DOHH2 (cell line): ENCODE results near the gene PTGDR2.

Experiments
- H3F3A ChIP-seq: fragments of 200-600 bp; sonication (generic), shearing (Covaris generic); 2 replicates; pipeline ENCODE4 v1.6.0; 2016; ENCODE audit warnings: antibody characterized with exemption, mild to moderate bottlenecking; ENCODE audit not compliant: control insufficient read depth, insufficient read depth
- H3K27ac ChIP-seq: fragments of 200-600 bp; sonication (generic); 2 replicates; pipeline ENCODE4 v1.5.1; 2014; ENCODE audit warnings: low read depth, mild to moderate bottlenecking, low read length, moderate library complexity
- H3K27me3 ChIP-seq: fragments of 200-600 bp; sonication (generic); 2 replicates; pipeline ENCODE4 v1.6.1; 2014; ENCODE audit warnings: mild to moderate bottlenecking, low read length, mixed read lengths; ENCODE audit not compliant: control insufficient read depth
- H3K36me3 ChIP-seq: fragments of 200-600 bp; sonication (generic); 2 replicates; pipeline ENCODE4 v1.6.1; 2014; ENCODE audit warnings: mild to moderate bottlenecking, low read length, moderate library complexity, mixed read lengths; ENCODE audit not compliant: control insufficient read depth
- H3K4me1 ChIP-seq: fragments of 200-600 bp; sonication (generic); 2 replicates; pipeline ENCODE4 v1.6.1; 2014; ENCODE audit warnings: mild to moderate bottlenecking, low read length, mixed read lengths; ENCODE audit not compliant: control insufficient read depth
- H3K4me2 ChIP-seq: fragments of 200-600 bp; sonication (generic); 2 replicates; pipeline ENCODE4 v1.6.0; 2014; ENCODE audit warnings: mild to moderate bottlenecking, low read length, moderate library complexity
- H3K4me3 ChIP-seq: fragments of 200-600 bp; sonication (generic); 2 replicates; pipeline ENCODE4 v1.5.1; 2014; ENCODE audit warnings: mild to moderate bottlenecking, low read length, mixed read lengths
- H3K79me2 ChIP-seq: fragments of 200-600 bp; sonication (generic); 2 replicates; pipeline ENCODE4 v1.6.1; 2014; ENCODE audit warnings: mild to moderate bottlenecking, low read length, mixed read lengths; ENCODE audit not compliant: control insufficient read depth
- H3K9me2 ChIP-seq: fragments of 200-600 bp; sonication (generic); replicated peaks from 2 replicates; pipeline ENCODE4 v1.6.1; 2014; ENCODE audit warnings: mild to moderate bottlenecking, low read length, mixed read lengths; ENCODE audit not compliant: control insufficient read depth
- H3K9me3 ChIP-seq: fragments of 200-600 bp; sonication (generic); 2 replicates; pipeline ENCODE4 v1.6.1; 2014; ENCODE audit warnings: antibody characterized with exemption, low read length, mixed read lengths; ENCODE audit not compliant: control insufficient read depth, insufficient read depth
- H4K20me1 ChIP-seq: fragments of 200-600 bp; sonication (generic); 2 replicates; pipeline ENCODE4 v1.6.0; 2014; ENCODE audit warnings: low read depth, mild to moderate bottlenecking, antibody characterized with exemption, low read length, moderate library complexity; ENCODE audit not compliant: control insufficient read depth, insufficient read depth
- EZH2phosphoT487 ChIP-seq: fragments of 200-600 bp; sonication (generic); IDR thresholded peaks from 2 replicates; pipeline ENCODE4 v1.6.1; 2017; ENCODE audit warnings: borderline replicate concordance, mild to moderate bottlenecking, antibody characterized with exemption, low read length, moderate library complexity, mixed read lengths
- TF ChIP-seq, protein P1 (sequence below): fragments of 200-600 bp; sonication (generic); IDR thresholded peaks from one replicate; pipeline ENCODE4 v1.5.1; 2014; ENCODE audit warnings: antibody characterized with exemption, mild to moderate bottlenecking, low read depth, low read length; ENCODE audit not compliant: poor library complexity, severe bottlenecking

Gene PTGDR2

DNA sequence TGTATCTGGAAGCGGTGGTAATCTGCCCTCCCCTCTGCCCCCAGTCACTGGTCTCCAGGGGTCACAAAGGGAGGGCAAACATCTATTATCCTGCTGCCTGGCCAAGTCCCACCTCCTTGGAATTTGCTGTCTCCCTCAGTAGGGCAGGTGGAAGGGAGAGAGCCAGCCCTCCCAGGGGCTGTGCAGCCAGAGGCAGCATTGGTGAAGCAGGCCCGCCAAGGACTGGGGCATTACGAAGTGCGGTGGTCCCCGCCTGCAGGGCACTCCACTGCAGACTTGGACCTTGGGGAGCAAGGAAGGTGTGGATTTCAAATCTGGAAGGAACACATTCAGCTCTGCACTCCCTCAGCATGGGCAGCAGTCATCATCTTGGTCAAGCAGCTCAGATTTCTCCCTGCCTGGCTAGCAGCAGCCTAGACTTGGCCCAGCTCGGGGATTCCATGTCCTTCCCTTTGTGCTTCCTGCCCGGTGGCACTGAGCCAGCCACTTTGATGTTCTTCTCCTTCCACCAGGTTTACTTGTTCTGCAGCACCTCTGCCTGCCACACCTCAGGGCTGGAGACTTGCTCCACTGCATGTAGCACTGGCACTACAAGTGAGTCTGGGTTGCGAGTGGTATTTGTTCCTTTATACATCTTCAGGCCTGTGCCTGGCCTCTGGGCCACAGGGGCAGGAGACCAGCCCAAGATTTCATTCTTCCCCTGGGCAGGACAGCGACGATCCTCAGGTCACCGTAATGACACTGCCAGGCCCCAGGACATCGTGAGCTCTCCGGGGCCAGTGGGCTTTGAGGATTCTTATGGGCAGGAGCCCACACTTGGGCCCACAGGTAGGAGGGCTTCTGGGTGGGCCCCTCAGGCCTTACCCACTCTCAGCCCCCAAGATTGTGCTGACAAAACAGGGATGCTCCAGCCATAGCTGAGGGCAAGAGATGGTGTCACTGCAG, 18.9 kb upstream of the PTGDR2 start:
- H3K79me2 ChIP-seq: no peaks in the 10 kb centered on the region
- no peaks in the 10 kb centered on the region for H3F3A ChIP-seq
- H3K9me2 ChIP-seq: no peaks in the 10 kb centered on the region
- H3K27me3 ChIP-seq: no peaks in the 10 kb centered on the region
- no peak overlapping the region for H3K27ac ChIP-seq
- TF ChIP-seq, protein P1, sequence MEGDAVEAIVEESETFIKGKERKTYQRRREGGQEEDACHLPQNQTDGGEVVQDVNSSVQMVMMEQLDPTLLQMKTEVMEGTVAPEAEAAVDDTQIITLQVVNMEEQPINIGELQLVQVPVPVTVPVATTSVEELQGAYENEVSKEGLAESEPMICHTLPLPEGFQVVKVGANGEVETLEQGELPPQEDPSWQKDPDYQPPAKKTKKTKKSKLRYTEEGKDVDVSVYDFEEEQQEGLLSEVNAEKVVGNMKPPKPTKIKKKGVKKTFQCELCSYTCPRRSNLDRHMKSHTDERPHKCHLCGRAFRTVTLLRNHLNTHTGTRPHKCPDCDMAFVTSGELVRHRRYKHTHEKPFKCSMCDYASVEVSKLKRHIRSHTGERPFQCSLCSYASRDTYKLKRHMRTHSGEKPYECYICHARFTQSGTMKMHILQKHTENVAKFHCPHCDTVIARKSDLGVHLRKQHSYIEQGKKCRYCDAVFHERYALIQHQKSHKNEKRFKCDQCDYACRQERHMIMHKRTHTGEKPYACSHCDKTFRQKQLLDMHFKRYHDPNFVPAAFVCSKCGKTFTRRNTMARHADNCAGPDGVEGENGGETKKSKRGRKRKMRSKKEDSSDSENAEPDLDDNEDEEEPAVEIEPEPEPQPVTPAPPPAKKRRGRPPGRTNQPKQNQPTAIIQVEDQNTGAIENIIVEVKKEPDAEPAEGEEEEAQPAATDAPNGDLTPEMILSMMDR: no peak
- TF ChIP-seq EZH2phosphoT487: no peak
- no peak overlapping the region for H3K4me2 ChIP-seq
- H3K4me1 ChIP-seq: no peaks in the 10 kb centered on the region
- no peak overlapping the region for H3K4me3 ChIP-seq
- no peaks in the 10 kb centered on the region for H3K9me3 ChIP-seq
- no peaks in the 10 kb centered on the region for H4K20me1 ChIP-seq
- H3K36me3 ChIP-seq: peaks cover 3% of the 10 kb centered on the region; the same call in 1 of the 2 replicates

DNA sequence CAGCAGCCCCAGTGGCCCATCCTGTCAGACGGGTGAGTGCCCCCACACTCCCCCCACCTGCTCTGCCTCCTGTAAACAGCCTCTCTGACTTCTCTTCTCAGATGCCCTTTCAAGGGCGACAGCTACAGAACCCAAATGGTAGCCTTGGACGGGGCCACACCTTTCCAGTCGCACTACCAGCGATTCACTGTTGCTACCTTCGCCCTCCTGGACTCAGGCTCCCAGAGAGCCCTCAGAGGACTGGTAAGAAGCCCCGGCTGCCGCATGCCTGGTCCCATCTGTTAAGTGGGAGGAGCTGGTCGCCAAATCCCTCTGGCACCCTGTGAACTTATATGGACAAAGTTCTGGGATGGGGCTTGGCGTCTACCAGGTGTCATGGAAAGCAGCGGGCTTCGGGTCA, 17.8 kb upstream of the PTGDR2 start:
- Histone ChIP-seq H3K36me3 (no peaks in the 10 kb centered on the region), H4K20me1 (no peaks in the 10 kb centered on the region), H3K79me2 (no peaks in the 10 kb centered on the region), H3K4me2 (no peak overlapping the region), H3K27ac (no peak overlapping the region), H3F3A (no peaks in the 10 kb centered on the region), H3K4me3 (no peak overlapping the region), H3K9me2 (no peaks in the 10 kb centered on the region), H3K27me3 (no peaks in the 10 kb centered on the region), H3K4me1 (no peaks in the 10 kb centered on the region), H3K9me3 (no peaks in the 10 kb centered on the region)
- TF ChIP-seq EZH2phosphoT487: no peak
- TF ChIP-seq, protein P1: no peak

DNA sequence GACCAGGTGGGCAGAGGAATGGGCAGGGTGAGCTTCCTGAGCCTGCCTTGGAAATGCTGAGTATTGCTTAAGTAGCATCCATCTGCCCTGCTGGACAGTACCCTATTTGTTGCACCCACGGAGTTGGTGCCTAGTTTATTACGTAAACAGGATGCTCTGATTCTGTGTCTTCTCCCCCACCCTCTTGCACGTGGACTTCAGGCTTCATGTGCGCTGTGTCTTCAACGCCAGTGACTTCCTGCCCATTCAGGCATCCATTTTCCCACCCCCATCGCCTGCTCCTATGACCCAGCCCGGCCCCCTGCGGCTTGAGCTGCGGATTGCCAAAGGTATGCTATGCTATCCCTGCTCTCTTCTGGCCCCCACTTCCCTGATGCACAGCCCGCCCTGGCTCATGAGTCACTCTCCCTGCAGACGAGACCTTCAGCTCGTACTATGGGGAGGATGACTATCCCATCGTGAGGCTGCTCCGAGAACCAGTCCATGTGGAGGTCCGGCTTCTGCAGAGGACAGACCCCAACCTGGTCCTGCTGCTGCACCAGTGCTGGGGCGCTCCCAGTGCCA, 17.3 kb upstream of the PTGDR2 start:
- TF ChIP-seq EZH2phosphoT487: no peak
- TF ChIP-seq, protein P1: no peak
- no peaks in the 10 kb centered on the region for H3K9me2 ChIP-seq
- no peaks in the 10 kb centered on the region for H3K79me2 ChIP-seq
- H3K4me2 ChIP-seq: no peak overlapping the region
- H3K4me1 ChIP-seq: no peaks in the 10 kb centered on the region
- no peak overlapping the region for H3K4me3 ChIP-seq
- H3K9me3 ChIP-seq: no peaks in the 10 kb centered on the region
- H3K36me3 ChIP-seq: no peaks in the 10 kb centered on the region
- no peak overlapping the region for H3K27ac ChIP-seq
- H3K27me3 ChIP-seq: no peaks in the 10 kb centered on the region
- no peaks in the 10 kb centered on the region for H3F3A ChIP-seq
- H4K20me1 ChIP-seq: no peaks in the 10 kb centered on the region
